Endodermal cell (in vitro differentiated cells): Measurements from ENCODE around the gene FAN1. TPM values are rescaled to one million over a fixed set of nuclear protein-coding genes. Genes with fewer than 3 reads are reported as not detected.

Experiments
- DNase-seq: peaks from one replicate; pipeline ENCODE4 v3.0.0-alpha.2; 2017
- H3K27ac ChIP-seq: 2 replicates; pipeline ENCODE4 v1.5.1; 2013; ENCODE audit warnings: mild to moderate bottlenecking, low read depth, low read length, moderate library complexity
- H3K27me3 ChIP-seq: 2 replicates; pipeline ENCODE4 v1.6.1; 2013; ENCODE audit warnings: mild to moderate bottlenecking, low read length, moderate library complexity; ENCODE audit not compliant: insufficient read depth, control insufficient read depth, poor library complexity, severe bottlenecking
- H3K36me3 ChIP-seq: 2 replicates; pipeline ENCODE4 v1.7.0; 2013; ENCODE audit warnings: mild to moderate bottlenecking, low read length, moderate library complexity; ENCODE audit not compliant: control insufficient read depth, insufficient read depth
- H3K4me1 ChIP-seq: one replicate; pipeline ENCODE4 v1.7.0; 2013; ENCODE audit warnings: low read length; ENCODE audit not compliant: control insufficient read depth, insufficient read depth
- H3K4me3 ChIP-seq: 2 replicates; pipeline ENCODE4 v1.5.1; 2013; ENCODE audit warnings: mild to moderate bottlenecking, low read length, moderate library complexity
- H3K9ac ChIP-seq: 2 replicates; pipeline ENCODE4 v1.6.1; 2013; ENCODE audit warnings: mild to moderate bottlenecking, low read length, moderate library complexity; ENCODE audit not compliant: poor library complexity, severe bottlenecking; ENCODE audit errors: extremely low read depth
- H3K9me3 ChIP-seq: 2 replicates; pipeline ENCODE4 v1.6.1; 2013; ENCODE audit warnings: mild to moderate bottlenecking, low read length, moderate library complexity; ENCODE audit not compliant: control insufficient read depth
- H3K27ac Mint-ChIP-seq: 2 replicates; pipeline ENCODE4 v1.8.0; 2020; ENCODE audit warnings: mixed read lengths
- H3K27me3 Mint-ChIP-seq: 2 replicates; pipeline ENCODE4 v1.8.0; 2021; ENCODE audit warnings: mild to moderate bottlenecking, mixed read lengths; ENCODE audit not compliant: insufficient read depth
- H3K36me3 Mint-ChIP-seq: 2 replicates; pipeline ENCODE4 v1.8.0; 2020; ENCODE audit warnings: low read depth, mixed read lengths
- H3K4me1 Mint-ChIP-seq: 2 replicates; pipeline ENCODE4 v1.8.0; 2020; ENCODE audit warnings: mixed read lengths
- H3K4me3 Mint-ChIP-seq: 2 replicates; pipeline ENCODE4 v1.8.0; 2020; ENCODE audit warnings: mild to moderate bottlenecking, moderate library complexity, mixed read lengths
- H3K9me3 Mint-ChIP-seq: 2 replicates; pipeline ENCODE4 v1.8.0; 2020; ENCODE audit warnings: mild to moderate bottlenecking, mixed read lengths
- CTCF ChIP-seq: fragments of 200-600 bp; sonication (generic); conservative IDR thresholded peaks from 2 replicates; pipeline ENCODE4 v1.5.0; 2021; ENCODE audit warnings: antibody characterized with exemption, mild to moderate bottlenecking
- WGBS, 2 experiments: methylation state at CpG; one replicate each; pipeline versions ENCODE4 v1.1.5 to v1.1.7; 2013; ENCODE audit warnings: missing lambda C conversion rate in 2 of 2, mixed read lengths in 1 of 2; ENCODE audit not compliant: insufficient coverage in 1 of 2, insufficient read length in 1 of 2; 5-methylcytosine and 5-hydroxymethylcytosine counted together
- total RNA-seq, 2 donors: library from RNA; stranded (reverse); fragmentation: NEBNext Ultra II Directional in 1 of 2; extraction: Animal tissue kit (Norgen Biotek cat#: 25700) in 1 of 2; gene quantifications; 2 replicates in 1 of 2; 3 replicates in 1 of 2; pipeline ENCODE4 v1.2.1, GENCODE V29; 2021

FAN1 gene
- total RNA-seq, 2 donors from 2014 or later, result 20.0 to 25.9 TPM

DNA sequence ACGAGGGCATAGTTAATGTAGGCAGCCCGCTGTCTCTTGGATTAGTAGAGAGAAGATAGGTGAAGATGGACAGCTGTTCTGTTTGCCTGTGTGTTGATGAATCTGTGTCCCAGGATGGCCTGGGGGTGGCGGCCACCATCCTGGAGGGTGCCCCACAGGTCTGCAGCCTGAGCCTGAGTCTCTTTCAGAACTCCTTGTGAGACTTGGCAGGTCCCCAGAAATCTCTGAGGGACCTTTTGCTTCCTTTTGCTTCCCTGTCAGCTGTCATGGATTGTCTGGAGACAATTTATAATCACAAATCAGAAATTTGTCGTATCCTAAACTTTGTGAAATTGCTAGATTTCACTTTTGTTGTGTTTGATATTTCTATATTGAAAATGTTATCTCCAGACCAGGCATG, 17.4 kb downstream of the FAN1 start:
- peaks cover 15% of the 10 kb centered on the region for H3K4me1 Mint-ChIP-seq
- H3K27ac ChIP-seq, result peak overlapping the region; percentile 36

DNA sequence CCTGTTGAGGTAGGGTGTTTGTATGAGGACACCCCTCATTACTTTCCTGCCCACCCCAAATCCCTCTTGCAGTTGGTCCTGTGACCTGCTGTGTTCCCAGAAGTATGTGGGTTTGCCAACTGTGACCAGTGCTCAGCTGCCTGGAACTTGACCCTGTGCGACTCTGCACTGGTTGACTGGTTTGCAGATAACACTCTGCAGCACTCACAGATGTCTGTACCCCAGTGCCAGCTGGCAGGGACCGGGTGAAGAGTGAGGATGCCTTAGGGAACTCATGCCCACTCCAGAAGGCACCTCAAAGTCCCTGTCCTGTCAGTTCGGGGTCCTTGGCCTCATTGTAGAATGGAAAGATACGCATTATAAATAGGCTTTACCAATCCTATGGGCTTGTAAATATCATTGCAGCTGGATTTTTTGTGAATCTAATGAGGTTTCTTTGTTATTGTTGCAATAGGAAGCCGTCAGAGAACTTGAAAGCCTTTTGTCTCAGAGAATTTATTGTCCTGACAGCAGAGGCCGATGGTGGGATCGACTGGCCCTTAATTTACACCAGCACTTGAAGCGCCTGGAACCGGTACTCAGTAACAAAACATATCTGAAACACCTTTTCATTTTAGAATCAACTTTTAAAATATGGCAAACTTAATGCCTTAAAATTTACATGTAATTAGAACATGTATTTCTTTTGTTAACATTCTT, 18.2 kb downstream of the FAN1 start:
- Histone ChIP-seq H3K36me3 (peaks cover 74% of the 10 kb centered on the region), H3K4me3 (no peak overlapping the region), H3K4me1 (peaks cover 12% of the 10 kb centered on the region), H3K27ac (peak overlapping the region; percentile 96), H3K9me3 (no peaks in the 10 kb centered on the region), H3K27me3 (no peaks in the 10 kb centered on the region), H3K9ac (no peak overlapping the region)
- Mint-ChIP-seq H3K4me3 (no peak overlapping the region), H3K27ac (peak overlapping the region; percentile 94), H3K36me3 (peaks cover 62% of the 10 kb centered on the region), H3K9me3 (no peaks in the 10 kb centered on the region), H3K4me1 (peaks cover 15% of the 10 kb centered on the region), H3K27me3 (no peaks in the 10 kb centered on the region)
- TF ChIP-seq CTCF, result no peak
- 36 to 78% methylated on average over 8 to 9 of the region's 9 CpGs for WGBS, 2 experiments
- DNase-seq, result peak; percentile 61

More for the DNA sequence above, 17.4 kb downstream of the FAN1 start:
- H3K9me3 Mint-ChIP-seq, result no peaks in the 10 kb centered on the region
- H3K27me3 ChIP-seq, result no peaks in the 10 kb centered on the region
- no peak overlapping the region for H3K4me3 Mint-ChIP-seq
- TF ChIP-seq CTCF, result no peak
- no peak for DNase-seq
- H3K4me1 ChIP-seq, result peaks cover 12% of the 10 kb centered on the region
- peaks cover 74% of the 10 kb centered on the region for H3K36me3 ChIP-seq
- 93% methylated on average over 3 to 4 of the region's 4 CpGs for WGBS, 2 experiments
- peaks cover 58% of the 10 kb centered on the region for H3K36me3 Mint-ChIP-seq
- H3K9me3 ChIP-seq, result no peaks in the 10 kb centered on the region
- no peak overlapping the region for H3K4me3 ChIP-seq
- no peak overlapping the region for H3K27ac Mint-ChIP-seq
- no peak overlapping the region for H3K9ac ChIP-seq
- no peaks in the 10 kb centered on the region for H3K27me3 Mint-ChIP-seq

- peak overlapping the region; percentile 94 for H3K27ac Mint-ChIP-seq
- Histone ChIP-seq H3K27me3 (no peaks in the 10 kb centered on the region), H3K36me3 (peaks cover 77% of the 10 kb centered on the region), H3K27ac (peak overlapping the region; percentile 96), H3K4me3 (no peak overlapping the region), H3K9ac (peak overlapping the region; percentile 18), H3K4me1 (peaks cover 12% of the 10 kb centered on the region), H3K9me3 (no peaks in the 10 kb centered on the region)
- H3K27me3 Mint-ChIP-seq, result no peaks in the 10 kb centered on the region
- H3K9me3 Mint-ChIP-seq, result no peaks in the 10 kb centered on the region
- peaks cover 15% of the 10 kb centered on the region for H3K4me1 Mint-ChIP-seq
- H3K4me3 Mint-ChIP-seq, result no peak overlapping the region
- WGBS, 2 experiments, result 48 to 63% methylated on average over 9 to 14 of the region's 14 CpGs
- peaks cover 62% of the 10 kb centered on the region for H3K36me3 Mint-ChIP-seq
- TF ChIP-seq CTCF, result no peak
- DNase-seq, result peak; percentile 84
These were observed 19.0 kb downstream of the FAN1 start for GRCh38 chr15:30922480-30923311.
